Measurements from ENCODE around the gene ATXN7L1. TPM values are rescaled to one million over a fixed set of nuclear protein-coding genes. Genes with fewer than 3 reads are reported as not detected.

ATXN7L1 gene
- polyA plus RNA-seq, 1 of the 3 experiments (the other 2 are of a cell fraction): 6.0 TPM

DNA sequence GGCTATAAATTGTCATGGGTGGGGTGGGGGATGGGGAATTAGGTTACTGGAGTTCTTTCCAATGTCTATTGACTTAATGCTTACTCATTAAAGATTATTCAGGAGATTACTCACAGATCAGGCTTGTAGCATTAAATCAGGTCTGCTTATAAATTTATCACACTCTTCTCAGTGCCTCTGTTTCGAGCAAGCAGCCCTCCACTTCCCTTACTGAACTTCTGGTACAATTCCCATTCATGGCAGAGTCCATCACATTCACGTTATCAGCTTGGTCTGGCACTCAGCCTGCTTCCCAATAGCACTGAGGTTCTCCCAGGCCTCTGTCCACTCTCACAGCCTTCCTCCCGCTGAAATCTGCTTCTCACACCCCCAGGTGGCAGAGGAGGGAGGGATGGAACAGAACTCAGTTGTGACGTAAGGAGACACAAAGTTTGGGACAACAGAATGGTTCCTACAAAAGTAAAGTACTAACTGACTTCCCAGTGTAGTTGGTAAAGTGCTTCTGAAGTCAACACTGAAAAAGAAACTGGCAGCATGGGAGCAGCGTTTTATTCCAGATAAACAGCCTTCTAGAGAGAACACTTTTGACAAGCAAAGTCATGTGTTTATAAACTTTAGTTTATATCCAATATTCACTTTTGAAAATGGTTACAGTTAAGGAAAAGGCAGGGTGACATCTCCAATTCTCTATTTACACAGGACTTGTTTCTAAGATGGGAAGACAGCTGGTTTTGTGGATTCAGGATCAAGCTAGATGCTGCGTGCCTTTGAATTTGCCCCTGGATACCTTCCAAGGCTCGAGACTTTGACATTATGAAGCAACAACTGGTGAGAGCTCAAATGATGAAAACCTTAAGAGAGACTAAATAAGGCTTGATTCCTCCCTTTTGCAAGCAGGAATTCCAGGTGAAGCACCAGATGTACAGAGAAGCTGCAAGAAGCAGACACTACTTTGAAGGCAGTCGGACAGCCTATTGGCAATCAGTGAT is 81.4 kb downstream of the ATXN7L1 start:
- Histone ChIP-seq H3K27me3 (ENCODE audit: insufficient read depth) (no peaks in the 10 kb centered on the region), H4K20me1 (ENCODE audit: insufficient read depth) (no peaks in the 10 kb centered on the region), H3K9ac (no peak overlapping the region), H3K79me2 (ENCODE audit: insufficient read depth) (no peaks in the 10 kb centered on the region), H3K9me3 (no peaks in the 10 kb centered on the region), H2AFZ (ENCODE audit: low read depth) (no peak overlapping the region), H3F3A (replicated peaks; ENCODE audit: insufficient read depth) (no peaks in the 10 kb centered on the region), H3K4me1 (ENCODE audit: control insufficient read depth in 1 of 2, insufficient read depth in 2 of 2, low read depth in 1 of 2, low read length in 1 of 2) (peaks cover 22 to 37% of the 10 kb centered on the region in 2 experiments), H3K36me3 (replicated peaks in 1 of 2; ENCODE audit: control insufficient read depth in 1 of 2, insufficient read depth in 2 of 2, low read length in 1 of 2) (no peaks in the 10 kb centered on the region), H3K4me2 (peak overlapping the region; percentile 58), H3K4me3 (ENCODE audit: low read depth in 2 of 2, low read length in 1 of 2) (no peak overlapping the region), H3K27ac (ENCODE audit: low read depth in 2 of 2, low read length in 1 of 2) (peak overlapping the region; percentile 29 to 42; a peak in 2 of 4 replicates), H3K9me2 (no peaks in the 10 kb centered on the region)
- TF ChIP-seq TCF12 (IDR thresholded peaks at IDR 0.05): peak; percentile 38
- TF ChIP-seq, protein P1, sequence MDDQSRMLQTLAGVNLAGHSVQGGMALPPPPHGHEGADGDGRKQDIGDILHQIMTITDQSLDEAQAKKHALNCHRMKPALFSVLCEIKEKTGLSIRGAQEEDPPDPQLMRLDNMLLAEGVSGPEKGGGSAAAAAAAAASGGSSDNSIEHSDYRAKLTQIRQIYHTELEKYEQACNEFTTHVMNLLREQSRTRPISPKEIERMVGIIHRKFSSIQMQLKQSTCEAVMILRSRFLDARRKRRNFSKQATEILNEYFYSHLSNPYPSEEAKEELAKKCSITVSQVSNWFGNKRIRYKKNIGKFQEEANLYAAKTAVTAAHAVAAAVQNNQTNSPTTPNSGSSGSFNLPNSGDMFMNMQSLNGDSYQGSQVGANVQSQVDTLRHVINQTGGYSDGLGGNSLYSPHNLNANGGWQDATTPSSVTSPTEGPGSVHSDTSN (IDR thresholded peaks at IDR 0.05): peak; percentile 43
- TF ChIP-seq FOSL2 (IDR thresholded peaks at IDR 0.05; ENCODE audit: borderline replicate concordance, low read depth): peak; percentile 46; the same call in 1 of the 2 replicates
- no peak for TF ChIP-seq MEF2A (IDR thresholded peaks at IDR 0.05; ENCODE audit: borderline replicate concordance, low read depth)
- TF ChIP-seq SMC3 (IDR thresholded peaks at IDR 0.05; ENCODE audit: low read depth, low read length): no peak
- peak in 1 of 2 experiments; percentile 32; a peak in 1 of 4 replicates for TF ChIP-seq EP300 (IDR thresholded peaks at IDR 0.05; ENCODE audit: borderline replicate concordance in 1 of 2, low read depth in 1 of 2, low read length in 1 of 2)
- TF ChIP-seq, protein P2, sequence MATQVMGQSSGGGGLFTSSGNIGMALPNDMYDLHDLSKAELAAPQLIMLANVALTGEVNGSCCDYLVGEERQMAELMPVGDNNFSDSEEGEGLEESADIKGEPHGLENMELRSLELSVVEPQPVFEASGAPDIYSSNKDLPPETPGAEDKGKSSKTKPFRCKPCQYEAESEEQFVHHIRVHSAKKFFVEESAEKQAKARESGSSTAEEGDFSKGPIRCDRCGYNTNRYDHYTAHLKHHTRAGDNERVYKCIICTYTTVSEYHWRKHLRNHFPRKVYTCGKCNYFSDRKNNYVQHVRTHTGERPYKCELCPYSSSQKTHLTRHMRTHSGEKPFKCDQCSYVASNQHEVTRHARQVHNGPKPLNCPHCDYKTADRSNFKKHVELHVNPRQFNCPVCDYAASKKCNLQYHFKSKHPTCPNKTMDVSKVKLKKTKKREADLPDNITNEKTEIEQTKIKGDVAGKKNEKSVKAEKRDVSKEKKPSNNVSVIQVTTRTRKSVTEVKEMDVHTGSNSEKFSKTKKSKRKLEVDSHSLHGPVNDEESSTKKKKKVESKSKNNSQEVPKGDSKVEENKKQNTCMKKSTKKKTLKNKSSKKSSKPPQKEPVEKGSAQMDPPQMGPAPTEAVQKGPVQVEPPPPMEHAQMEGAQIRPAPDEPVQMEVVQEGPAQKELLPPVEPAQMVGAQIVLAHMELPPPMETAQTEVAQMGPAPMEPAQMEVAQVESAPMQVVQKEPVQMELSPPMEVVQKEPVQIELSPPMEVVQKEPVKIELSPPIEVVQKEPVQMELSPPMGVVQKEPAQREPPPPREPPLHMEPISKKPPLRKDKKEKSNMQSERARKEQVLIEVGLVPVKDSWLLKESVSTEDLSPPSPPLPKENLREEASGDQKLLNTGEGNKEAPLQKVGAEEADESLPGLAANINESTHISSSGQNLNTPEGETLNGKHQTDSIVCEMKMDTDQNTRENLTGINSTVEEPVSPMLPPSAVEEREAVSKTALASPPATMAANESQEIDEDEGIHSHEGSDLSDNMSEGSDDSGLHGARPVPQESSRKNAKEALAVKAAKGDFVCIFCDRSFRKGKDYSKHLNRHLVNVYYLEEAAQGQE (IDR thresholded peaks at IDR 0.05; ENCODE audit: low read depth, low read length): 0 out of 2 replicates have a peak, but pooled peaks have one; percentile 20
- 0 out of 2 replicates have a peak, but pooled peaks have one; percentile 13 for TF ChIP-seq JUND (IDR thresholded peaks at IDR 0.05)
- ChIA-PET CTCF (interaction anchor here (1.0 to 3.9 kb wide), 6 partner anchors 9 to 372 kb away, joined by 3 to 25 read pairs (median 4); no protein-coding TSS in a partner anchor), POLR2A (no interaction called here)
- DNase-seq: no peak
- 56% methylated on average over 8 of the region's 8 CpGs for WGBS (ENCODE audit: low lambda C conversion rate)

Measured in SK-N-SH (cell line).